MG63 (cell line): ENCODE measurements around the gene TBC1D16. TPM values are rescaled to one million over a fixed set of nuclear protein-coding genes. Genes with fewer than 3 reads are reported as not detected.

Experiments used
- DNase-seq: peaks from one replicate; pipeline ENCODE4 v3.0.0-alpha.2; 2020
- H3K27me3 ChIP-seq: fragments of 250-450 bp; sonication (Bioruptor Pico); 2 replicates; pipeline ENCODE4 v1.5.1; 2020; ENCODE audit warnings: mild to moderate bottlenecking, moderate library complexity
- H3K36me3 ChIP-seq: fragments of 250-450 bp; sonication (Bioruptor Pico); 2 replicates; pipeline ENCODE4 v1.5.1; 2020; ENCODE audit warnings: mild to moderate bottlenecking, moderate library complexity
- H3K4me3 ChIP-seq: fragments of 250-450 bp; sonication (Bioruptor Pico); 2 replicates; pipeline ENCODE4 v1.5.1; 2020; ENCODE audit warnings: mild to moderate bottlenecking, moderate library complexity
- H3K9me3 ChIP-seq: fragments of 250-450 bp; sonication (Bioruptor Pico); 2 replicates; pipeline ENCODE4 v1.5.1; 2020; ENCODE audit warnings: mild to moderate bottlenecking, moderate library complexity
- total RNA-seq: library from RNA; depleted of rRNA; stranded (reverse); fragments of >200 nt; shearing (Covaris generic); gene quantifications from 2 replicates; pipeline ENCODE4 v1.2.3, GENCODE V29; 2014; ENCODE audit warnings: low replicate concordance

Gene TBC1D16
- total RNA-seq, 1 experiment from 2014 or later, result 15.0 TPM

GRCh38 chr17:79927688-79928501 is 107.8 kb downstream of the TBC1D16 start:
- Histone ChIP-seq H3K4me3 (no peak overlapping the region), H3K9me3 (no peaks in the 10 kb centered on the region), H3K36me3 (no peaks in the 10 kb centered on the region), H3K27me3 (no peaks in the 10 kb centered on the region)
- DNase-seq, result no peak

GRCh38 chr17:79927136-79927661 is 108.5 kb downstream of the TBC1D16 start:
- Histone ChIP-seq H3K4me3 (no peak overlapping the region), H3K9me3 (no peaks in the 10 kb centered on the region), H3K27me3 (no peaks in the 10 kb centered on the region), H3K36me3 (no peaks in the 10 kb centered on the region)
- DNase-seq, result no peak

- Histone ChIP-seq H3K27me3 (no peaks in the 10 kb centered on the region), H3K9me3 (no peaks in the 10 kb centered on the region), H3K4me3 (no peak overlapping the region), H3K36me3 (no peaks in the 10 kb centered on the region)
- DNase-seq, result no peak
Measured at GRCh38 chr17:79926605-79927135, 109.0 kb downstream of the TBC1D16 start.

- Histone ChIP-seq H3K4me3 (no peak overlapping the region), H3K36me3 (no peaks in the 10 kb centered on the region), H3K27me3 (no peaks in the 10 kb centered on the region), H3K9me3 (no peaks in the 10 kb centered on the region)
- DNase-seq, result no peak
Measured at GRCh38 chr17:79926142-79926604, 109.5 kb downstream of the TBC1D16 start.

- H3K9me3 ChIP-seq, result no peaks in the 10 kb centered on the region
- H3K4me3 ChIP-seq, result no peak overlapping the region
- H3K27me3 ChIP-seq, result no peaks in the 10 kb centered on the region
- H3K36me3 ChIP-seq, result no peaks in the 10 kb centered on the region
- DNase-seq, result peak; percentile 94
Measured at GRCh38 chr17:79925242-79925957, 110.3 kb downstream of the TBC1D16 start.

- no peaks in the 10 kb centered on the region for H3K27me3 ChIP-seq
- H3K9me3 ChIP-seq, result no peaks in the 10 kb centered on the region
- H3K4me3 ChIP-seq, result no peak overlapping the region
- DNase-seq, result no peak
- no peaks in the 10 kb centered on the region for H3K36me3 ChIP-seq
Measured at GRCh38 chr17:79924639-79924976, 111.1 kb downstream of the TBC1D16 start.

GRCh38 chr17:79923974-79924638 is 111.6 kb downstream of the TBC1D16 start:
- DNase-seq, result peak; percentile 61
- H3K9me3 ChIP-seq, result no peaks in the 10 kb centered on the region
- no peak overlapping the region for H3K4me3 ChIP-seq
- H3K36me3 ChIP-seq, result no peaks in the 10 kb centered on the region
- no peaks in the 10 kb centered on the region for H3K27me3 ChIP-seq

GRCh38 chr17:79922798-79923197 is 112.9 kb downstream of the TBC1D16 start:
- DNase-seq, result no peak
- no peaks in the 10 kb centered on the region for H3K36me3 ChIP-seq
- no peaks in the 10 kb centered on the region for H3K27me3 ChIP-seq
- H3K4me3 ChIP-seq, result no peak overlapping the region
- no peaks in the 10 kb centered on the region for H3K9me3 ChIP-seq

GRCh38 chr17:79922116-79922601 is 113.5 kb downstream of the TBC1D16 start:
- Histone ChIP-seq H3K4me3 (no peak overlapping the region), H3K27me3 (no peaks in the 10 kb centered on the region), H3K36me3 (no peaks in the 10 kb centered on the region), H3K9me3 (no peaks in the 10 kb centered on the region)
- no peak for DNase-seq

- Histone ChIP-seq H3K27me3 (no peaks in the 10 kb centered on the region), H3K36me3 (no peaks in the 10 kb centered on the region), H3K4me3 (no peak overlapping the region), H3K9me3 (no peaks in the 10 kb centered on the region)
- no peak for DNase-seq
Measured at GRCh38 chr17:79921411-79922115, 114.1 kb downstream of the TBC1D16 start.

- Histone ChIP-seq H3K36me3 (no peaks in the 10 kb centered on the region), H3K4me3 (no peak overlapping the region), H3K9me3 (no peaks in the 10 kb centered on the region), H3K27me3 (no peaks in the 10 kb centered on the region)
- no peak for DNase-seq
Measured at GRCh38 chr17:79920751-79921410, 114.8 kb downstream of the TBC1D16 start.

GRCh38 chr17:79919862-79920720 is 115.6 kb downstream of the TBC1D16 start:
- no peaks in the 10 kb centered on the region for H3K27me3 ChIP-seq
- DNase-seq, result no peak
- H3K36me3 ChIP-seq, result no peaks in the 10 kb centered on the region
- H3K4me3 ChIP-seq, result no peak overlapping the region
- H3K9me3 ChIP-seq, result no peaks in the 10 kb centered on the region

GRCh38 chr17:79919164-79919585 is 116.5 kb downstream of the TBC1D16 start:
- no peaks in the 10 kb centered on the region for H3K9me3 ChIP-seq
- H3K27me3 ChIP-seq, result no peaks in the 10 kb centered on the region
- DNase-seq, result peak; percentile 100
- no peaks in the 10 kb centered on the region for H3K36me3 ChIP-seq
- peak overlapping the region; percentile 20; the same call in 1 of the 2 replicates for H3K4me3 ChIP-seq

GRCh38 chr17:79918581-79919163 is 117.0 kb downstream of the TBC1D16 start:
- Histone ChIP-seq H3K4me3 (no peak overlapping the region), H3K27me3 (no peaks in the 10 kb centered on the region), H3K9me3 (no peaks in the 10 kb centered on the region), H3K36me3 (no peaks in the 10 kb centered on the region)
- no peak for DNase-seq
